Activated naive CD8-positive, alpha-beta T cell treated with anti-CD3 and anti-CD28 coated beads, Interleukin-2, amount 10 ng/mL, durations not matched to agents 7 days and 5 days (primary cell): Measurements from ENCODE around the gene TNS4. TPM values are rescaled to one million over a fixed set of nuclear protein-coding genes. Genes with fewer than 3 reads are reported as not detected.

Source experiments
- ATAC-seq: fragments of 150-1000 bp; cut with Tn5 transposase; one replicate; pipeline ENCODE4 v1.10.0; 2021; ENCODE audit warnings: low read depth, moderate library complexity
- POLR2A ChIA-PET: fragments of 350-600 bp; sonication (Branson Sonifier 250); formaldehyde crosslinking; loops from one replicate; lab custom pipeline; 2021; ENCODE audit warnings: antibody characterized with exemption; lab: Charles Lee
- DNase-seq: peaks from one replicate; pipeline ENCODE4 v3.0.0; 2021
- H3K27ac Mint-ChIP-seq: one replicate; pipeline ENCODE4 v1.8.0; 2022; ENCODE audit warnings: mild to moderate bottlenecking, mixed read lengths
- H3K27me3 Mint-ChIP-seq: one replicate; pipeline ENCODE4 v1.8.0; 2022; ENCODE audit warnings: mild to moderate bottlenecking, moderate library complexity, mixed read lengths
- H3K36me3 Mint-ChIP-seq: one replicate; pipeline ENCODE4 v1.8.0; 2021; ENCODE audit warnings: mild to moderate bottlenecking, mixed read lengths
- H3K4me1 Mint-ChIP-seq: one replicate; pipeline ENCODE4 v1.8.0; 2021; ENCODE audit warnings: mixed read lengths
- H3K4me3 Mint-ChIP-seq: one replicate; pipeline ENCODE4 v1.8.0; 2022; ENCODE audit warnings: mild to moderate bottlenecking, moderate library complexity, mixed read lengths
- H3K9me3 Mint-ChIP-seq: one replicate; pipeline ENCODE4 v1.8.0; 2021; ENCODE audit warnings: mixed read lengths
- total RNA-seq, 2 experiments: library from RNA; stranded (reverse); gene quantifications; one replicate each; pipeline ENCODE4 v1.2.3, GENCODE V29; 2021

The TNS4 gene
- total RNA-seq, 2 experiments from 2014 or later, result 9.0 to 9.7 TPM

DNA sequence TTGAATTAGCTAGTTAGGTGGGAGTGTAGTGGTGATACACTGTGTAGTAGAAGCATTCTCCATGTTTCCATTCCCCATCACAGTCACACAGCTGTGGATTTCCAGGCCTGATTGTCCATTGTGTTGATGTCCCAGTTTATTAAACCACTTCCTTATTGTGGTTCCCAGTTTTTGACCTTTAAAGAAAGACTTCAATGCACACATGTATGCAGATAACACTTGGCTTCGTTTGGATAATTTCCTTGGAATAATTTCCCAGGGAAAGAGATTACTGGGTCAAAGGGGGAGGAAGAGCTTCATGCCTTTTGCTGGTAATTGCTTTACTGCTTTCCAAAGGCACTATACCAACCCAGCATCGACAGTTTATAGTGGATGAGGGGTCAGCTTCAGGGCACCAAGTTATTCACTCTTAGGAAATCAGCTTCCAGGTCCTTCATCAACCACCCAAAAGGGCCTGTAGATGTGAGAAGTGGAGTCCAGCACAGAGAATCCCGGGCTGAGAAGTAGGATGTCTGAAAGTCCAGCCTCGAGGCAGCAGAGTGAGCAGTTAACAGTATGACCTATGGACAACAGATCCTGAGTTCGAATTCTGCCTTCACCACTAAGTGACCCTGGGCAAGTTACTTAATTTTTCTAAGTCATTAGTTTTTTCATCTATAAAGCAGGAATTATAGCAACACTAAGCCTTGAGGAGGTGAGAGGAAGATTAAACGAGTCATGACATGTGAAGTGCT, 31.3 kb upstream of the TNS4 start:
- Mint-ChIP-seq H3K27me3 (no peaks in the 10 kb centered on the region), H3K36me3 (peaks cover 3% of the 10 kb centered on the region), H3K4me1 (peaks cover 71% of the 10 kb centered on the region), H3K9me3 (no peaks in the 10 kb centered on the region), H3K27ac (peak overlapping the region; percentile 83), H3K4me3 (peak overlapping the region; percentile 20)
- no peak for DNase-seq
- POLR2A ChIA-PET, result interaction anchor here (0.6 to 28.0 kb wide), 23 partner anchors 12 to 230 kb away, joined by 3 to 579 read pairs (median 5); partner anchors contain the start of genes CCR7, IGFBP4 and TOP2A
- no peak for ATAC-seq

GRCh38 chr17:40531051-40531991, 29.9 kb upstream of the TNS4 start:
- ATAC-seq (no peak), DNase-seq (peak; percentile 34)
- Mint-ChIP-seq H3K9me3 (no peaks in the 10 kb centered on the region), H3K36me3 (peaks cover 12% of the 10 kb centered on the region), H3K27me3 (no peaks in the 10 kb centered on the region), H3K27ac (peak overlapping the region; percentile 76), H3K4me3 (peak overlapping the region; percentile 37), H3K4me1 (peaks cover 57% of the 10 kb centered on the region)
- POLR2A ChIA-PET, result interaction anchor here (0.8 to 28.0 kb wide), 12 partner anchors 11 to 173 kb away, joined by 3 to 579 read pairs (median 19); partner anchors contain the start of genes CCR7, IGFBP4 and TOP2A

GRCh38 chr17:40530531-40530994, 29.1 kb upstream of the TNS4 start:
- H3K36me3 Mint-ChIP-seq, result peaks cover 19% of the 10 kb centered on the region

GRCh38 chr17:40529991-40530390, 28.6 kb upstream of the TNS4 start:
- Mint-ChIP-seq H3K36me3 (peaks cover 23% of the 10 kb centered on the region), H3K9me3 (peaks cover 1% of the 10 kb centered on the region), H3K27me3 (no peaks in the 10 kb centered on the region), H3K27ac (peak overlapping the region; percentile 76), H3K4me3 (no peak overlapping the region), H3K4me1 (peaks cover 52% of the 10 kb centered on the region)
- POLR2A ChIA-PET, result interaction anchor here (0.7 to 28.0 kb wide), 6 partner anchors 12 to 167 kb away, joined by 3 to 579 read pairs (median 4); partner anchors contain the start of genes CCR7 and TOP2A
- no peak for DNase-seq
- no peak for ATAC-seq

More at GRCh38 chr17:40530531-40530994, 29.1 kb upstream of the TNS4 start:
- Mint-ChIP-seq H3K4me3 (peak overlapping the region; percentile 37), H3K27me3 (no peaks in the 10 kb centered on the region), H3K27ac (peak overlapping the region; percentile 76), H3K4me1 (peaks cover 51% of the 10 kb centered on the region), H3K9me3 (no peaks in the 10 kb centered on the region)
- ATAC-seq, result no peak
- POLR2A ChIA-PET, result interaction anchor here (1.1 to 28.0 kb wide), 4 partner anchors 13 to 168 kb away, joined by 3 to 579 read pairs (median 32); partner anchors contain the start of genes CCR7 and TOP2A
- peak; percentile 33 for DNase-seq

- H3K9me3 Mint-ChIP-seq, result peaks cover 12% of the 10 kb centered on the region
- H3K4me1 Mint-ChIP-seq, result peaks cover 46% of the 10 kb centered on the region
- no peak overlapping the region for H3K4me3 Mint-ChIP-seq
- DNase-seq, result peak; percentile 28
- no peak for ATAC-seq
- no peaks in the 10 kb centered on the region for H3K27me3 Mint-ChIP-seq
- POLR2A ChIA-PET, result interaction anchor here (0.7 to 28.0 kb wide), 7 partner anchors 11 to 129 kb away, joined by 3 to 579 read pairs (median 4); partner anchors contain the start of gene CCR7
- H3K27ac Mint-ChIP-seq, result peak overlapping the region; percentile 82
- H3K36me3 Mint-ChIP-seq, result peaks cover 35% of the 10 kb centered on the region
These were observed 27.4 kb upstream of the TNS4 start for GRCh38 chr17:40528692-40529417.

GRCh38 chr17:40526668-40527067, 25.2 kb upstream of the TNS4 start:
- peaks cover 18% of the 10 kb centered on the region for H3K9me3 Mint-ChIP-seq
- H3K36me3 Mint-ChIP-seq, result peaks cover 56% of the 10 kb centered on the region

GRCh38 chr17:40525294-40525693, 23.9 kb upstream of the TNS4 start:
- Mint-ChIP-seq H3K36me3 (peaks cover 63% of the 10 kb centered on the region), H3K4me1 (peaks cover 27% of the 10 kb centered on the region), H3K27me3 (no peaks in the 10 kb centered on the region), H3K4me3 (no peak overlapping the region), H3K27ac (no peak overlapping the region), H3K9me3 (peaks cover 18% of the 10 kb centered on the region)
- POLR2A ChIA-PET, result interaction anchor here (0.7 to 2.2 kb wide), 3 partner anchors 16 to 107 kb away, joined by 3 to 7 read pairs (median 5); partner anchors contain the start of gene TOP2A
- ATAC-seq, result no peak
- no peak for DNase-seq

More at GRCh38 chr17:40526668-40527067, 25.2 kb upstream of the TNS4 start:
- Mint-ChIP-seq H3K27me3 (no peaks in the 10 kb centered on the region), H3K4me3 (no peak overlapping the region), H3K4me1 (peaks cover 35% of the 10 kb centered on the region), H3K27ac (no peak overlapping the region)
- POLR2A ChIA-PET, result no interaction called here
- ATAC-seq (no peak), DNase-seq (no peak)

GRCh38 chr17:40524243-40524965, 23.0 kb upstream of the TNS4 start:
- Mint-ChIP-seq H3K4me3 (no peak overlapping the region), H3K4me1 (peaks cover 28% of the 10 kb centered on the region), H3K27me3 (no peaks in the 10 kb centered on the region), H3K27ac (no peak overlapping the region), H3K36me3 (peaks cover 67% of the 10 kb centered on the region), H3K9me3 (peaks cover 18% of the 10 kb centered on the region)
- POLR2A ChIA-PET, result interaction anchor here (2.2 kb wide), 1 partner anchor 17 kb away, joined by 7 read pairs; no protein-coding TSS in a partner anchor
- no peak for DNase-seq
- ATAC-seq, result no peak

GRCh38 chr17:40522961-40523310, 21.5 kb upstream of the TNS4 start:
- H3K27ac Mint-ChIP-seq, result no peak overlapping the region
- no peak for ATAC-seq
- no peaks in the 10 kb centered on the region for H3K27me3 Mint-ChIP-seq
- peaks cover 18% of the 10 kb centered on the region for H3K9me3 Mint-ChIP-seq
- H3K36me3 Mint-ChIP-seq, result peaks cover 69% of the 10 kb centered on the region
- H3K4me3 Mint-ChIP-seq, result no peak overlapping the region
- peaks cover 35% of the 10 kb centered on the region for H3K4me1 Mint-ChIP-seq
- DNase-seq, result no peak
- POLR2A ChIA-PET, result interaction anchor here (0.6 to 0.7 kb wide), 2 partner anchors 44 to 1279 kb away, joined by 3 read pairs; no protein-coding TSS in a partner anchor

DNA sequence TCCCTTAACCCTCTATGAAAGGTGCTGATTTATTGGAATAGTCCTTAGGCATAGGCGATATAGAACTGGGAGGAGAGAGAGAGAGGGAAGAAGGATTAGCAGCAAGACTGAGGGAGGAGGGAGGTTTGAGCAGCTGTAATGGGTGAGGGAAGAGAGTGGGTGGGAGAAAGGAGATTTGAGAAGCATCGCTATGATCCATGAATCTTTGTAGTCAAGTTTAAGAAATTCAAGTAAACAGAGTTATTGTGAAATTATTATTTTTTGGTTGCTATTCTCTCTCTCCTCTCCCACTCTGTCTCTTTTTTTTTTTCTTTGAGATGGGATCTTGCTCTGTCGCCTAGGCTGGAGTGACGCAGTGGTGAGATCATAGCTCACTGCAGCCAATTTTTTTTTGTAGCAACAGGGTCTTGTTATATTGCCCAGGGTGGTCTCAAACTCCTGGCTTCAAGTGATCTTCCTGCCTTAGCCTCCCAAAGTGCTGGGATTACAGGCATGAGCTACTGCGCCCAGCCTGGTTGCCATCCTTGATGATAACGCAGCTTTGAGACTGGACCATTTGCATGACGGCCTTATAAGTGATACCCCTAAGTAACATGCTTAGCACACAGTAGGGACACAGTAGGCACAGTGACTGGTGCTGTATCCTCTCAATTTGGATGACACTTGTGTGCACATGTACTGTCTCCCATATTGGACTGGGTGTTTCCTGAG, 21.0 kb upstream of the TNS4 start:
- peaks cover 36% of the 10 kb centered on the region for H3K4me1 Mint-ChIP-seq
- H3K4me3 Mint-ChIP-seq, result no peak overlapping the region
- peaks cover 67% of the 10 kb centered on the region for H3K36me3 Mint-ChIP-seq
- H3K27ac Mint-ChIP-seq, result no peak overlapping the region
- no peaks in the 10 kb centered on the region for H3K27me3 Mint-ChIP-seq
- DNase-seq (no peak), ATAC-seq (no peak)
- peaks cover 18% of the 10 kb centered on the region for H3K9me3 Mint-ChIP-seq
- POLR2A ChIA-PET, result interaction anchor here (0.7 kb wide), 1 partner anchor 43 kb away, joined by 3 read pairs; no protein-coding TSS in a partner anchor

DNA sequence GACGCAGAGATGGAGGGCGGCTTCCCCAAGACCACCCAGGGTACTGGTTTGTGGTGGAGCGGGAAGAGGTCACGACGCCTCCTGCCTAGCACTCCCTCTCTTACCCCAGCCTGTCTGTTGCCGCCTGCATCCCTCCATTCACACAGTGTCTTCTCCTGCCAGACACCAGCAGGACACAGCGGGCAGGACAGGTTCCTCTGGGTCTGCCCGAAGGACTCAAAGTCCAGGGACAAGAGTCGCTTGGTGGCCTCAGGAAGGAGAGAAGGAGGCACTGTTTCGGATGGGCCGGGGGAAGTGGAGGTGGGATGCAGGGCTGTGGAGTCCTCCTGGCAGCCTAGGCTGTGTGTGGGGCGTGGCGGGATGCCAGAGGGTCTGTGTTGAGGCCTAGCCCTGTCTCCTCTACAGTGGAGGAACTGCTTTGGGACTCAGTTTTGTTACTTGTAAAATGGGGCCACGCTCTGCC, 19.6 kb upstream of the TNS4 start:
- Mint-ChIP-seq H3K4me1 (peaks cover 47% of the 10 kb centered on the region), H3K27me3 (no peaks in the 10 kb centered on the region), H3K27ac (no peak overlapping the region), H3K36me3 (peaks cover 60% of the 10 kb centered on the region), H3K4me3 (no peak overlapping the region), H3K9me3 (peaks cover 18% of the 10 kb centered on the region)
- ATAC-seq, result no peak
- POLR2A ChIA-PET, result no interaction called here
- no peak for DNase-seq
